ENCODE results near the gene SUN3.

Gene SUN3, protein sequence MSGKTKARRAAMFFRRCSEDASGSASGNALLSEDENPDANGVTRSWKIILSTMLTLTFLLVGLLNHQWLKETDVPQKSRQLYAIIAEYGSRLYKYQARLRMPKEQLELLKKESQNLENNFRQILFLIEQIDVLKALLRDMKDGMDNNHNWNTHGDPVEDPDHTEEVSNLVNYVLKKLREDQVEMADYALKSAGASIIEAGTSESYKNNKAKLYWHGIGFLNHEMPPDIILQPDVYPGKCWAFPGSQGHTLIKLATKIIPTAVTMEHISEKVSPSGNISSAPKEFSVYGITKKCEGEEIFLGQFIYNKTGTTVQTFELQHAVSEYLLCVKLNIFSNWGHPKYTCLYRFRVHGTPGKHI

DNA sequence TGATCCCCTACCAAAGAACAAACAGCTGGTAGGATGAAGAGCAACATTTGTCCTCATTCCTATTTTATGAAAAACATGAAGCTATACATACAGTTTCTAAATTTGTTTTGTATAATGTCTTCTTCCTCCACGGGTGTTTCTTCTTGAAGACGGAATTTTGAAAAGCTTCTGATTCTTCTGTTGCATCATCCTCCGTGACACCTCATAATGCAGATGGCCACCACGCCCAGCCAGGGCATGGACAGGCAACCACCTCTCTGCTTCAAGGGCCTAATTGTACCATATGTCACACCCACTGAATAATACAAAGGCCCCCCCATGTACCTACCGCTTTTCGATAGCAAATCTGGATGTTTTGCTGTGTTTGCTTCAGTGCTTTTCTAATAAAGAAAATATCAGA lies at the start of gene SUN3:
SUN3 (minus strand) TSS at position 170 of the 400 bp plus-strand sequence; CDS start at position 1, 169 bp downstream.
- H3K9ac ChIP-seq (ENCODE audit: insufficient read length, low read depth), result no peak within 1 kb of the TSS
- H3K4me1 ChIP-seq (ENCODE audit: insufficient read depth, insufficient read length), result no peaks in the 10 kb centered on the region
- H3K36me3 ChIP-seq (ENCODE audit: insufficient read depth, insufficient read length, low read length), result no peaks in the 10 kb centered on the region
- TF ChIP-seq YY1 (IDR thresholded peaks at IDR 0.05; ENCODE audit: insufficient read depth, insufficient read length), result no peak
- TF ChIP-seq SUZ12 (IDR thresholded peaks at IDR 0.05; ENCODE audit: extremely low read depth, insufficient read depth, insufficient read length), result no peak
- H3K27me3 ChIP-seq (ENCODE audit: insufficient read depth, insufficient read length), result peaks cover 13% of the 10 kb centered on the region
- no peak for DNase-seq (ENCODE audit: low read depth, low spot score)
- H3K4me3 ChIP-seq (ENCODE audit: insufficient read length, low read depth), result no peak within 1 kb of the TSS
- no peaks in the 10 kb centered on the region for H3K9me3 ChIP-seq (ENCODE audit: insufficient read depth, low read length)

DNA sequence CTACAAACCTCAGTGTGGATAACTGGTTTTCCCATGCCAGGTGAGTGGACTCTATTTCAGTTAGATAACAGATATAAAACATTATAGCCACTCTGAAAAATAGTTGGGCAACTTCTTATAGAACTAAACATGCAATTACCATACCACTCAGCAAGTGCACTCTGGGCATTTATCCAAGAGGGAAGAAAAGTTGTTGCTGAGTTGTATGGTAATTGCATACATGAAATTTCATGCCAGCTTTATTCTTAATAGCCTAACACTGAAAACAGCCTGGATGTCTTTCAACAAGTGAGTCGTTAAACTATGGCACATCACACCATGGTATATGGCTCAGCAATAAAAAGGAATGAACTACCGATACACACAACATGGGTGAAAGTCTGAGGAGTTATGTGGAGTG lies 49.6 kb upstream of the SUN3 start:
- Histone ChIP-seq H3K9me3 (ENCODE audit: insufficient read depth, low read length) (peaks cover 8% of the 10 kb centered on the region; the same call in 1 of the 2 replicates), H3K4me3 (ENCODE audit: insufficient read length, low read depth) (no peak overlapping the region), H3K4me1 (ENCODE audit: insufficient read depth, insufficient read length) (no peaks in the 10 kb centered on the region), H3K27me3 (ENCODE audit: insufficient read depth, insufficient read length) (no peaks in the 10 kb centered on the region), H3K36me3 (ENCODE audit: insufficient read depth, insufficient read length, low read length) (no peaks in the 10 kb centered on the region), H3K9ac (ENCODE audit: insufficient read length, low read depth) (no peak overlapping the region)
- TF ChIP-seq YY1 (IDR thresholded peaks at IDR 0.05; ENCODE audit: insufficient read depth, insufficient read length), result no peak
- no peak for TF ChIP-seq ZNF274 (IDR thresholded peaks at IDR 0.05; ENCODE audit: low read depth, low read length)
- TF ChIP-seq SUZ12 (IDR thresholded peaks at IDR 0.05; ENCODE audit: extremely low read depth, insufficient read depth, insufficient read length), result no peak
- no peak for DNase-seq (ENCODE audit: low read depth, low spot score)

DNA sequence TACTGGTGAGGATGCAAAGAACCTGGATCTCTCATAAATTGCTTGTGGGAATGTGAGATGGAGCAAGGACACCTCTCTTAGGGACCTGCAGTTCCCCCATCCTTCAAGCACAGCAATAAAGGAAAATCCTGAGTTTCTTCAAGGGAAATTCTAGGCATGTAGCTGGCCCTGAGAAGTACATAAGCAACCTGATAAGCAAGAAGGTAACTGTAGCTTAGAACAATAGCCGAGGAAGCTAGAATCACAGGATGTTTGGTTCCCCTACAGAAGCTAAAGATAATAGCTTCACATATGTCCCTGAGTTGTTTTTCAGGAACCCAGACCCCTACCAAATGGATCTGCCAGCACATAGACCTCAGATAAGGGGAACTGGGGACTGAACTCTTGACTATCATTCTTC lies 48.5 kb upstream of the SUN3 start:
- DNase-seq (ENCODE audit: low read depth, low spot score), result no peak
- Histone ChIP-seq H3K9me3 (ENCODE audit: insufficient read depth, low read length) (peaks cover 8% of the 10 kb centered on the region; the same call in 1 of the 2 replicates), H3K4me1 (ENCODE audit: insufficient read depth, insufficient read length) (no peaks in the 10 kb centered on the region), H3K9ac (ENCODE audit: insufficient read length, low read depth) (no peak overlapping the region), H3K36me3 (ENCODE audit: insufficient read depth, insufficient read length, low read length) (no peaks in the 10 kb centered on the region), H3K27me3 (ENCODE audit: insufficient read depth, insufficient read length) (no peaks in the 10 kb centered on the region), H3K4me3 (ENCODE audit: insufficient read length, low read depth) (no peak overlapping the region)
- TF ChIP-seq SUZ12 (IDR thresholded peaks at IDR 0.05; ENCODE audit: extremely low read depth, insufficient read depth, insufficient read length), result no peak
- no peak for TF ChIP-seq ZNF274 (IDR thresholded peaks at IDR 0.05; ENCODE audit: low read depth, low read length)
- TF ChIP-seq YY1 (IDR thresholded peaks at IDR 0.05; ENCODE audit: insufficient read depth, insufficient read length), result no peak

DNA sequence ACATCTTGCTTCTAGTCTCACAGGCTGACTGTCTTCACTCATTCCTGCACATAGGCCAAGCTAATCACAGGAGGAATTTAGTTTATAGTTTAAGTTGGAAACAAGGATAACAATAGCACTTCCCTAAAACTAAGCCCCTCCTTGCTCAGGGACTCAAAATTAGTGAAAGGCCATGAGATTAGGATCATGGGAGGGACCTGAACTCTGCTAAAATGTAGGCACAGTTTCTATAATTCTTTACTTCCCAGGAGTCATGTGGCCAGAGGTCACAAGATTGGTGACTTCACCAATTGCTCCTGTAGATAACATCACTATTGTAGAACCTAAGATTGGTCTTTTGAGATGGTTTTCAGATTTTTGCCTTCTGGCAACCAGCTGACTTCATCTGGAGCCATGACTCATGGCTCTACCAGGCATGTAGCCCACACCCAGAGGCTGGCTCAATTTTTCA lies 45.3 kb upstream of the SUN3 start:
- no peaks in the 10 kb centered on the region for H3K4me1 ChIP-seq (ENCODE audit: insufficient read depth, insufficient read length)
- no peaks in the 10 kb centered on the region for H3K27me3 ChIP-seq (ENCODE audit: insufficient read depth, insufficient read length)
- H3K4me3 ChIP-seq (ENCODE audit: insufficient read length, low read depth), result no peak overlapping the region
- DNase-seq (ENCODE audit: low read depth, low spot score), result no peak
- H3K9ac ChIP-seq (ENCODE audit: insufficient read length, low read depth), result no peak overlapping the region
- no peaks in the 10 kb centered on the region for H3K36me3 ChIP-seq (ENCODE audit: insufficient read depth, insufficient read length, low read length)
- TF ChIP-seq ZNF274 (IDR thresholded peaks at IDR 0.05; ENCODE audit: low read depth, low read length) (no peak), YY1 (IDR thresholded peaks at IDR 0.05; ENCODE audit: insufficient read depth, insufficient read length) (no peak), SUZ12 (IDR thresholded peaks at IDR 0.05; ENCODE audit: extremely low read depth, insufficient read depth, insufficient read length) (no peak)
- peaks cover 14% of the 10 kb centered on the region; the same call in 1 of the 2 replicates for H3K9me3 ChIP-seq (ENCODE audit: insufficient read depth, low read length)

DNA sequence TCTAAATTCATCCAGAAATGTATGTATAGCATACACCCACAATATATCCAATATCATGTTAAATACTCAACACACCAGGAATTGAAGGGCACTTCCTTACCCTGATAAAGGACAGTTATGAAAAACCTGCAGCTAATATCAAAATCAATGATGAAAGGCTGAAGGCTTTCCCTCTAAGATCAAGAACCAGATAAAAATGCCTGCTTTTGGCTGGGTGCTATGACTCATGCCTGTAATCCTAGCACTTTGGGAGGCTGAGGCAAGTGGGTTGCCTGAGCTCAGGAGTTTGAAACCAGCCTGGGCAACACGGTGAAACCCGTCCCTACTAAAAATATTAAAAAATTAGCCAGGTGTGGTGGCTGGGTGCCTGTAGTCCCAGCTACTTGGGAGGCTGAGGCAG lies 38.6 kb upstream of the SUN3 start:
- H3K4me3 ChIP-seq (ENCODE audit: insufficient read length, low read depth), result no peak overlapping the region
- H3K36me3 ChIP-seq (ENCODE audit: insufficient read depth, insufficient read length, low read length), result no peaks in the 10 kb centered on the region
- DNase-seq (ENCODE audit: low read depth, low spot score), result no peak
- no peak for TF ChIP-seq ZNF274 (IDR thresholded peaks at IDR 0.05; ENCODE audit: low read depth, low read length)
- TF ChIP-seq YY1 (IDR thresholded peaks at IDR 0.05; ENCODE audit: insufficient read depth, insufficient read length), result no peak
- no peak for TF ChIP-seq SUZ12 (IDR thresholded peaks at IDR 0.05; ENCODE audit: extremely low read depth, insufficient read depth, insufficient read length)
- H3K27me3 ChIP-seq (ENCODE audit: insufficient read depth, insufficient read length), result no peaks in the 10 kb centered on the region
- H3K9me3 ChIP-seq (ENCODE audit: insufficient read depth, low read length), result peaks cover 6% of the 10 kb centered on the region; the same call in 1 of the 2 replicates
- H3K9ac ChIP-seq (ENCODE audit: insufficient read length, low read depth), result no peak overlapping the region
- H3K4me1 ChIP-seq (ENCODE audit: insufficient read depth, insufficient read length), result no peaks in the 10 kb centered on the region

DNA sequence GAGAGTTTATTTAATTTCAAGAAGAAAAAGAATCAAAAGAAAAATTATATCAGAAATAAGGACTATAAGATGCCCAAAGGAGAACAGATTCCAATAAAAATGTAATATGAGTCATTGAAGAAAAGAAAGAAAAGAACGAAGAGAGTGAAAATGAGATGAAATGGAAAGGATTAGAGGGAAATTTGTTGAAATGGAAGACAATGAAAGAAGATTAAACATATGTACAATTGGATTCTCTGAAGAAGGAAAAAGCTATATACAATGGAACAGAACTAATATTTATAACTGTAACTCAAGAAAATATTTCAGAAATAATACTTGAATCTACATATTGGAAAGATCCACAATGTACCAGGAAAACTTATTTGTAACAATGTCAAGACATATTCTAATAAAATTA lies 35.1 kb upstream of the SUN3 start:
- TF ChIP-seq SUZ12 (IDR thresholded peaks at IDR 0.05; ENCODE audit: extremely low read depth, insufficient read depth, insufficient read length) (no peak), YY1 (IDR thresholded peaks at IDR 0.05; ENCODE audit: insufficient read depth, insufficient read length) (no peak), ZNF274 (IDR thresholded peaks at IDR 0.05; ENCODE audit: low read depth, low read length) (no peak)
- DNase-seq (ENCODE audit: low read depth, low spot score), result no peak
- no peak overlapping the region for H3K4me3 ChIP-seq (ENCODE audit: insufficient read length, low read depth)
- H3K27me3 ChIP-seq (ENCODE audit: insufficient read depth, insufficient read length), result no peaks in the 10 kb centered on the region
- H3K36me3 ChIP-seq (ENCODE audit: insufficient read depth, insufficient read length, low read length), result no peaks in the 10 kb centered on the region
- H3K9me3 ChIP-seq (ENCODE audit: insufficient read depth, low read length), result no peaks in the 10 kb centered on the region
- no peak overlapping the region for H3K9ac ChIP-seq (ENCODE audit: insufficient read length, low read depth)
- H3K4me1 ChIP-seq (ENCODE audit: insufficient read depth, insufficient read length), result no peaks in the 10 kb centered on the region

DNA sequence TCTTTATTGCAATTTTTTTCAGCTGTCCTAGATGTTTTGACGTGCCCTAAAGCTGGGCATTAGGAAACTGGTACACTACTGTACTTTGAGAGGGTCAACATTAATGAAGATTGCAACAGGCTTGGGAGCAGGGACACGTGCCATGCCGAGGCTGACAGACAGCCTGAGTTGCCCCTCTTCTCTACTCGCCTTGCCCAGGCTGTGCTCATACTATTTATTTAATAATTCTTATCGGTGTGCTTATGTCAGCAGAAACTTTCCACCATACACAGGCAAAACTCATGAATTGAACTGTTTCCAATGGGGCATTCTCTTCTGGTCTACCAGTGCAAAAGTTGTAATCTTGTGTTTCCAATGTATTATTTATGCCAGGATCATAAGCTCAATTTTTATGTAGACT lies 30.8 kb upstream of the SUN3 start:
- H3K9me3 ChIP-seq (ENCODE audit: insufficient read depth, low read length), result no peaks in the 10 kb centered on the region
- TF ChIP-seq ZNF274 (IDR thresholded peaks at IDR 0.05; ENCODE audit: low read depth, low read length) (no peak), YY1 (IDR thresholded peaks at IDR 0.05; ENCODE audit: insufficient read depth, insufficient read length) (no peak), SUZ12 (IDR thresholded peaks at IDR 0.05; ENCODE audit: extremely low read depth, insufficient read depth, insufficient read length) (no peak)
- no peaks in the 10 kb centered on the region for H3K27me3 ChIP-seq (ENCODE audit: insufficient read depth, insufficient read length)
- DNase-seq (ENCODE audit: low read depth, low spot score), result no peak
- H3K4me3 ChIP-seq (ENCODE audit: insufficient read length, low read depth), result no peak overlapping the region
- no peaks in the 10 kb centered on the region for H3K4me1 ChIP-seq (ENCODE audit: insufficient read depth, insufficient read length)
- H3K36me3 ChIP-seq (ENCODE audit: insufficient read depth, insufficient read length, low read length), result no peaks in the 10 kb centered on the region
- H3K9ac ChIP-seq (ENCODE audit: insufficient read length, low read depth), result no peak overlapping the region

Measured in NT2/D1 (cell line).